OCI-LY3 (cell line): ENCODE results near the gene GMEB1.
"Not testable (repeated sequence)": the region's sequence is repeated elsewhere in the genome, so short reads cannot be mapped to it uniquely, and the experiment has no call there.

Experiments
- EZH2phosphoT487 ChIP-seq: fragments of 200-600 bp; shearing (Covaris generic); IDR thresholded peaks from 2 replicates; pipeline ENCODE4 v1.6.1; 2018; ENCODE audit warnings: antibody characterized with exemption, mixed run types, low read depth
- TF ChIP-seq, protein P1 (sequence below): fragments of 200-600, 300-600 bp; sonication (generic); IDR thresholded peaks from 2 replicates; pipeline ENCODE4 v1.5.1; 2014; ENCODE audit warnings: antibody characterized with exemption, low read length, low read depth

DNA sequence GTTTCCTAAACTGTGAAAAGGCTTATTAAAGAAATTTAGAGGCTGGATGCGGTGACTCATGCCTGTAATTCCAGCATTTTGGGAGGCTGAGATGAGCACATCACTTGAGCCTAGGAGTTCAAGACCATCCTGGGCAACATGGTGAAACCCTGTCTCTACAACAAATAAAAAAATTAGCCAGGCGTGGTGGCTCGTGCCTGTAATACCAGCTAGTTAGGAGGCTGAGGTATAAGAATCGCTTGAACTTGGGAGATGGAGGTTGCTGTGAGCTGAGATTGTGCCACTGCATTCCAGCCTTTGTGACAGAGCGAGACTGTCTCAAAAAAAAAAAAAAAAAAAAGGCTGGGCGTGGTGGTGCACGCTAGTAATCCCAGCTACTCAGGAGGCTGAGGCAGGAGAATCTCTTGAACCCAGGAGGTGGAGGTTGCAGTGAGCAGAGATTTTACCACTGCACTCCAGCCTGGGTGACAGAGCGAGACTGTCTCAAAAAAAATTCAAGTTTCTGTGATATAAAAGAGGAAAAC, 82.2 kb downstream of the GMEB1 start:
- TF ChIP-seq, protein P1, sequence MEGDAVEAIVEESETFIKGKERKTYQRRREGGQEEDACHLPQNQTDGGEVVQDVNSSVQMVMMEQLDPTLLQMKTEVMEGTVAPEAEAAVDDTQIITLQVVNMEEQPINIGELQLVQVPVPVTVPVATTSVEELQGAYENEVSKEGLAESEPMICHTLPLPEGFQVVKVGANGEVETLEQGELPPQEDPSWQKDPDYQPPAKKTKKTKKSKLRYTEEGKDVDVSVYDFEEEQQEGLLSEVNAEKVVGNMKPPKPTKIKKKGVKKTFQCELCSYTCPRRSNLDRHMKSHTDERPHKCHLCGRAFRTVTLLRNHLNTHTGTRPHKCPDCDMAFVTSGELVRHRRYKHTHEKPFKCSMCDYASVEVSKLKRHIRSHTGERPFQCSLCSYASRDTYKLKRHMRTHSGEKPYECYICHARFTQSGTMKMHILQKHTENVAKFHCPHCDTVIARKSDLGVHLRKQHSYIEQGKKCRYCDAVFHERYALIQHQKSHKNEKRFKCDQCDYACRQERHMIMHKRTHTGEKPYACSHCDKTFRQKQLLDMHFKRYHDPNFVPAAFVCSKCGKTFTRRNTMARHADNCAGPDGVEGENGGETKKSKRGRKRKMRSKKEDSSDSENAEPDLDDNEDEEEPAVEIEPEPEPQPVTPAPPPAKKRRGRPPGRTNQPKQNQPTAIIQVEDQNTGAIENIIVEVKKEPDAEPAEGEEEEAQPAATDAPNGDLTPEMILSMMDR: not testable (repeated sequence)
- TF ChIP-seq EZH2phosphoT487: not testable (repeated sequence)
